ENCODE data around the gene PAGE2.
"Not testable (repeated sequence)": the region's sequence is repeated elsewhere in the genome, so short reads cannot be mapped to it uniquely, and the experiment has no call there.

PAGE2 gene

DNA sequence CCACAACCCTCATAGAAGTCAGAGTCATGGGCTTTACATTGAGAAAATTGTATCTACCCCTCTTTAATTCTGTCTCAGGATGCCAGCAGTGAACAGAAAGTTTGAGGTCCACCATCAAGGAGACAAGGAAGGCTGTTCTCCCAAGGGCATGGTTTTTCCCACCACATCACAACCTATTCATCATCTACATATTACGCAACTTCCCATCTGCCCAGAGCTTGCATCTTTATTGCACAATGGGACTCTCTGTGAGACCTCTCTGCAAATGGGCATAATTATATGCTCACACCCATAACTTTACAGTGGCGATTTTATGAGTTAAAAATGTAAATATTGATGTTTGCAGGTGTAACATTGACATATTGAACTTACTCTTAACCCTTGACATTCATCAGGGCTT lies 38.9 kb downstream of the PAGE2 start:
- DNase-seq = no peak

DNA sequence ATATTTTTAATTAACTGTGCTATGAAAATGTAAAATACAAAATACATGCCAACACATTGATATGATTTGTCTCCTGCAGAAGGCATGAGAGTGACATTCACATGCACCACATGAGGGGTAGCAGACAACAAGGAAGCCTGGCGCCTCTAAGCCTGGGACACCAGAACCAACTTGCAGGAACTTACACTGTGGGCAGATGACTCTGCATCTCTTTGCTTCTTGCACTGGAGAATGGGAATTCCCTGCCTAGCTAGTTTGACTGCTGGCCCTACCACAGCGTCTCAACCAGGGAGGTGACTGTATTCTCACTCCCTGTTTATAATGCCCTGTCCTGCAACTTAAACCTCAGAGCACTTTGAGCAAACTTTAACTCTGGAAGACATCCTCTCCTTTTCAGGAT lies 40.5 kb downstream of the PAGE2 start:
- DNase-seq = no peak

DNA sequence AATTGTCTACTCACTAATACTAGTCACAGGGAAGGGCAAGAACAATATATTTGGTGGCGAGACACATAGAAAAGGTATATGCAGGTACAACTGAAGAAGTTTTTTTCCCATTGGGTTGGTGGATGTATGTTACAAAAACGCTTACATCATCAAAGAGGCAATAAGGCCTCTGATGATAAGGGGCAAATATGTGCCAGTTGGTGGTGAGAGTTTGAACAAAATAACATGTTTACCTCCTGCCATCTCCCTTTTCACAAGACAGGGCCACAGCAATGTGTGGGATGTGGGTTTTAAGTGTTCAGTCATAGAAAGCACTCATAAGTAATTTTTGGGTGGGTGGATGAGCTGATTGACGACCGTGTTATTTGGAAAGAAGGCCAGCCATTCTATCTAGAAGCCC lies 41.7 kb downstream of the PAGE2 start:
- no peak for DNase-seq

DNA sequence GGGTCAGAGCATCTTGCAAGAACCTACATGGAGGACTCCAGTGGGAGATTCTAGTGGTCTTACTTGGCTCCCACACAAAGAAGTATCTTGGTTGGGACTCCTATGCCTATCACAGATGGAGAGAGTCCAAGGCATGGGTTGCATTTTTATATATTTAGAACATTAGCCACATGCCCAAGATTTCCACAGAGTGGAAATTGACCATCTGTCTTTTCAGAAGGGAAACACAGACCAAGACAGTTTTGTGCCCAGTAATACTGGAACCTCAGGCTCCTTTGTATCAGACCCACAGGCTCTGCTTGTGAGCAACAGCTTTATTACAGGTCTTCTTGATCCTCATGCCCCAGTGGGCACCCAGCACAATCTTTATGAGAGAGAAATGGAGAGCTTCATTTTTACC lies 43.6 kb downstream of the PAGE2 start:
- no peak for DNase-seq

DNA sequence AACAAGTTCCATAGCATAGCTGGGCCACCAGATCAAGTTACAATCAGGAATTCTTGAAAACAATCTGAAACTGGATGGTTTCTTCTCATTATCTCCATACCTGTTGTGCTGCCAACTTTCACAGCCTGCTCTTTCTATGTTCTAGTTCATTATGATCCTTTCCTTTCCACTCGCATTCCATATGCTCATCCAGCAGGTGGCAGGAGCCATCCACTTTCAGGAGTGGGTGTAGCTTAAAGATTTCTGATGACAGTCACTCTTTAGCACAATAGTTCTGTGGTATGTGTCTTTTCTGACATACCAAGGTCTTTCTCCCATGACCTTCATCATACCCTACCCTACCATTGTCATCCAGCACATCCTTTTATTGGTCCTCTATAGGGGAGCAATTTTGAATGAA lies 46.4 kb downstream of the PAGE2 start:
- no peak for DNase-seq

DNA sequence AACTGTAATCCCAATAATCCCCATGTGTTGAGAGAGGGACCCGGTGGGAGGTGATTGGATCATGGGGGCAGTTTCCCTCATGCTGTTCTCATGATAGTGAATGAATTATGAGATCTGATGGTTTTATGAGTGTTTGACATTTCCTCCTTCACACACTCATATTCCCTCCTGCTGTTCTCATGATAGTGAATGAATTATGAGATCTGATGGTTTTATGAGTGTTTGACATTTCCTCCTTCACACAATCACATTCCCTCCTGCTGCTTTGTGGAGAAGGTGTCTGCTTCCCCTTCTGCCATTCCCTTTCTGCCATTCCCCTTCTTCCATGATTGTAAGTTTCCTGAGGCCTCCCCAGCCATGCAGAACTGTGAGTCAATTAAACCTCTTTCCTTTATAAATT lies 52.0 kb downstream of the PAGE2 start:
- not testable (repeated sequence) for DNase-seq

Measured in activated CD4-positive, CD25-positive, alpha-beta regulatory T cell treated with anti-CD3 and anti-CD28 coated beads, Interleukin-2, amount 50 U/mL, for 72 hours (primary cell).